GM23338 (cell line): Measurements from ENCODE around the gene FRRS1L.

ENCODE experiments used
- CREB1 ChIP-seq: fragments of 250-450 bp; sonication (Bioruptor Pico); IDR thresholded peaks from 2 replicates; pipeline ENCODE4 v1.5.0; 2020; ENCODE audit warnings: low read depth, mild to moderate bottlenecking, moderate library complexity
- CTCF ChIP-seq, 2 experiments: fragments of 200-600 bp in 1 of 2; sonication (generic) in 1 of 2; conservative IDR thresholded peaks; 2 replicates each; pipeline versions ENCODE4 v1.5.1 to v1.6.1; 2016 to 2017; ENCODE audit warnings: antibody characterized with exemption in 2 of 2, low read depth in 2 of 2, mild to moderate bottlenecking in 2 of 2, moderate library complexity in 1 of 2
- ETS1 ChIP-seq: IDR thresholded peaks from 2 replicates; pipeline ENCODE4 v1.6.1; 2016; ENCODE audit warnings: antibody characterized with exemption
- EZH2 ChIP-seq: fragments of 200-600 bp; sonication (generic); IDR thresholded peaks from one replicate; pipeline ENCODE4 v1.8.0; 2017; ENCODE audit warnings: antibody characterized with exemption, mild to moderate bottlenecking, low read depth; ENCODE audit not compliant: unreplicated experiment
- EZH2phosphoT487 ChIP-seq: fragments of 200-600 bp; sonication (generic); IDR thresholded peaks from one replicate; pipeline ENCODE4 v1.8.1; 2018; ENCODE audit warnings: antibody characterized with exemption; ENCODE audit not compliant: unreplicated experiment
- JUNB ChIP-seq: IDR thresholded peaks from one replicate; pipeline ENCODE4 v1.6.1; 2016; ENCODE audit warnings: antibody characterized with exemption; ENCODE audit not compliant: unreplicated experiment
- POLR2AphosphoS5 ChIP-seq: IDR thresholded peaks from 2 replicates; pipeline ENCODE4 v1.6.1; 2016; ENCODE audit warnings: antibody characterized with exemption, low read depth
- STAT1 ChIP-seq: IDR thresholded peaks from one replicate; pipeline ENCODE4 v1.6.1; 2016; ENCODE audit warnings: antibody characterized with exemption; ENCODE audit not compliant: unreplicated experiment
- ZNF114 ChIP-seq: fragments of 250-450 bp; sonication (Bioruptor Pico); IDR thresholded peaks from 2 replicates; pipeline ENCODE4 v1.5.0; 2020; ENCODE audit warnings: mild to moderate bottlenecking, moderate library complexity
- TF ChIP-seq, protein P1 (sequence below): IDR thresholded peaks from one replicate; pipeline ENCODE4 v1.6.1; 2018; ENCODE audit warnings: antibody characterized with exemption; ENCODE audit not compliant: unreplicated experiment

DNA sequence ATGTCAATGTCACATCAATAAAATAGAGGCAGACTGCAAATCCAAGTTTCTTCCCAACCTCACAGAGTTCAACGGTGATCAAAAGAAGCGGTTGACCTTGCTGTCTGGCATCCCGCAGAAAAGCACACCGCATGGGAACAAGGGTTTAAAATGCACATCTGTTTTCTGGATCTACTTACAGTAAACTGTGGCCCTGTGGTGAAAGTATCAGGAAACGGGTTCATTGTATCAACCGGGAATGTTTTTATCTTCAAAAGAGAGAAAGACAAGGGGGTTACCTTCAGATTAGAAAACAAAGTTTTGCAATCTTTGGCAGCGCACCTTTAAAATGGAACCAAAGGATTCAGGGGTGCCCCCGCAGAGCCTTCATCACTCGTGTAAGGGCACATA is 15.5 kb upstream of the FRRS1L start:
- TF ChIP-seq, protein P1, sequence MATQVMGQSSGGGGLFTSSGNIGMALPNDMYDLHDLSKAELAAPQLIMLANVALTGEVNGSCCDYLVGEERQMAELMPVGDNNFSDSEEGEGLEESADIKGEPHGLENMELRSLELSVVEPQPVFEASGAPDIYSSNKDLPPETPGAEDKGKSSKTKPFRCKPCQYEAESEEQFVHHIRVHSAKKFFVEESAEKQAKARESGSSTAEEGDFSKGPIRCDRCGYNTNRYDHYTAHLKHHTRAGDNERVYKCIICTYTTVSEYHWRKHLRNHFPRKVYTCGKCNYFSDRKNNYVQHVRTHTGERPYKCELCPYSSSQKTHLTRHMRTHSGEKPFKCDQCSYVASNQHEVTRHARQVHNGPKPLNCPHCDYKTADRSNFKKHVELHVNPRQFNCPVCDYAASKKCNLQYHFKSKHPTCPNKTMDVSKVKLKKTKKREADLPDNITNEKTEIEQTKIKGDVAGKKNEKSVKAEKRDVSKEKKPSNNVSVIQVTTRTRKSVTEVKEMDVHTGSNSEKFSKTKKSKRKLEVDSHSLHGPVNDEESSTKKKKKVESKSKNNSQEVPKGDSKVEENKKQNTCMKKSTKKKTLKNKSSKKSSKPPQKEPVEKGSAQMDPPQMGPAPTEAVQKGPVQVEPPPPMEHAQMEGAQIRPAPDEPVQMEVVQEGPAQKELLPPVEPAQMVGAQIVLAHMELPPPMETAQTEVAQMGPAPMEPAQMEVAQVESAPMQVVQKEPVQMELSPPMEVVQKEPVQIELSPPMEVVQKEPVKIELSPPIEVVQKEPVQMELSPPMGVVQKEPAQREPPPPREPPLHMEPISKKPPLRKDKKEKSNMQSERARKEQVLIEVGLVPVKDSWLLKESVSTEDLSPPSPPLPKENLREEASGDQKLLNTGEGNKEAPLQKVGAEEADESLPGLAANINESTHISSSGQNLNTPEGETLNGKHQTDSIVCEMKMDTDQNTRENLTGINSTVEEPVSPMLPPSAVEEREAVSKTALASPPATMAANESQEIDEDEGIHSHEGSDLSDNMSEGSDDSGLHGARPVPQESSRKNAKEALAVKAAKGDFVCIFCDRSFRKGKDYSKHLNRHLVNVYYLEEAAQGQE, result no peak
- TF ChIP-seq EZH2 (no peak), CTCF (conservative IDR thresholded peaks at IDR 0.05; ENCODE audit: low read depth in 2 of 2) (no peak), ETS1 (no peak), POLR2AphosphoS5 (no peak), EZH2phosphoT487 (no peak), CREB1 (CRISPR knock-in tag) (no peak), JUNB (no peak), STAT1 (no peak), ZNF114 (CRISPR knock-in tag) (no peak)
